HK-2 (cell line): ENCODE results near the gene TLE7.

Source experiments
- DNase-seq: peaks from one replicate; pipeline ENCODE4 v3.0.0-alpha.2; 2018; ENCODE audit not compliant: unreplicated experiment

TLE7 gene

DNA sequence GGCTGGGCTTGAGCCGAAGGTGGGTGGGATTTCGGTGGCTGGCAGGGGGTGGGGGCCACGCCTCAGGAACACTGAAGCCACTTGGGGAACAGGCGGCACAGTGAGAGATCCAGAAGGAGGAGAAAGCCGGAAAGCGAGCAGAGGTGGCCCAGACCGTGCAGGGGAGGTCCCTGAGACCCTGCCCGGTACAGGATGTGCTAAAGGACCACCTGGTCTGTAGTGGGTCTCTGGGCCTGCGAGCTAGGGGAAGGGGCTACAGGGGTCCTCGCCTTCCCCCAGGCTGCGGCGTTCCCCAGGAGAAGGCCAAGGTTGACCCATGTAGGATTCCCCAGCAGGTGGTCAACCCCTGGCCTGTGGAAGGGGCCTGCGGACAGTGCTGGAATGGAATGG lies at the start of gene TLE7:
TLE7 (minus strand) TSS at position 4 of the 390 bp plus-strand sequence. CDS start 8,730 bp downstream, outside the sequence.
- DNase-seq: no peak

DNA sequence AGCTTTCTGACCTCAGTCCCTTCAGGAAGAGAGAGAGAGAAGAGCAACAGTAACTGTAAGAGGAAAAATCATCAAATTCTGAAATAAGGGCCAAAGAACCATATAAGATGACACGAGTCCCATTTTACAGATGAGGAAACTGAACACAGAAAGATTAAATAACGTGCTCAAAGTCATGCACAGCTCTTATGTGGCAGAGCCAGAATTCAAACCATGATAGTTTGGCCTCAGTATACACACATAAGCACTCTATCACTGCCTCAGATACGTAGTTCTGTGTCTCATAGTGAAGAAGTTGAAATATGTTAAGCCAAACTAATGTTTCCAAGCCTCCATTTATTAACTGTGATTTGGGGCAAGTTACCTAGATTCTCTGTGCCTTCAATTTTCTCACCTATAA lies 49.2 kb upstream of the TLE7 start:
- DNase-seq: no peak

DNA sequence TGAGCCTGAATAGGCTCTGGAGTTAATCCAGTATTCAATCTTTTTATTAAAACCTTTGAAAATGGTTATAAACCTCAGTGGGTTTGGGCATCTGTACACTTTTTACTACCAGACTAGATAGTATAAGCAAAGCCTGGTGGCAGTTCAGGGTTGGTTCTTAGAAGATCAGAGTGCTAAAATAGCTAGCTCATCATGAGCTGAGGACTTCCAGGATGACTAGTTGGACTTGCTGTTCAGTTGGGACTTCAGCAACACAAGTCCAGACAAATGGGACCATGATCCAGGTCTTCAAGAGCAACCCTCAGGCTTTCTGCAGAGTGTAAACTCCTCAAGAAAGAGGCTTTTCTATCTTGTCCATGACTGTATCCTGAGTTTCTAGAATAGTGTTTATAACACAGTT lies 48.5 kb upstream of the TLE7 start:
- no peak for DNase-seq

DNA sequence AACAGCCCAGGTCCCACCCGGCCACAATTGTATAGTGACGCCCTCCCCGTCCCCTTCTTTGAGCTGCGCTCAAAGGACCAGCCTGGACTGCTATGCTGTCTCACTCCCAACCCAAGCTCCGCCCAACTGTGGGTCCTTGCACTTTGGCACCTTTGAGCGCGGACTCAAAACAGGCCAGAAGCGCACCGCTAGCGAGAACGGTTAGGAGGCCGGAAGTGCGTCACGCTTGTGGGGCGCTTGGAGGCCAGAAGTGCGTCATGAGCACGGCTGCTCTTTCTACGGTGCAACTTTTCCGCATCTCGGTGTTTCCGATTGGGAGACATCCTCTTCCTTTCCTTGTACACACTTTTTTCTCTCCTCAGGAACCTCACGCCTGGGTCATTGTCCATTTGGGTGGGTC lies 47.3 kb upstream of the TLE7 start, which contains the start of gene ZNF19:
ZNF19 (minus strand) TSS at position 203 of the 400 bp plus-strand sequence. CDS start 7,210 bp downstream, outside the sequence.
- no peak for DNase-seq

DNA sequence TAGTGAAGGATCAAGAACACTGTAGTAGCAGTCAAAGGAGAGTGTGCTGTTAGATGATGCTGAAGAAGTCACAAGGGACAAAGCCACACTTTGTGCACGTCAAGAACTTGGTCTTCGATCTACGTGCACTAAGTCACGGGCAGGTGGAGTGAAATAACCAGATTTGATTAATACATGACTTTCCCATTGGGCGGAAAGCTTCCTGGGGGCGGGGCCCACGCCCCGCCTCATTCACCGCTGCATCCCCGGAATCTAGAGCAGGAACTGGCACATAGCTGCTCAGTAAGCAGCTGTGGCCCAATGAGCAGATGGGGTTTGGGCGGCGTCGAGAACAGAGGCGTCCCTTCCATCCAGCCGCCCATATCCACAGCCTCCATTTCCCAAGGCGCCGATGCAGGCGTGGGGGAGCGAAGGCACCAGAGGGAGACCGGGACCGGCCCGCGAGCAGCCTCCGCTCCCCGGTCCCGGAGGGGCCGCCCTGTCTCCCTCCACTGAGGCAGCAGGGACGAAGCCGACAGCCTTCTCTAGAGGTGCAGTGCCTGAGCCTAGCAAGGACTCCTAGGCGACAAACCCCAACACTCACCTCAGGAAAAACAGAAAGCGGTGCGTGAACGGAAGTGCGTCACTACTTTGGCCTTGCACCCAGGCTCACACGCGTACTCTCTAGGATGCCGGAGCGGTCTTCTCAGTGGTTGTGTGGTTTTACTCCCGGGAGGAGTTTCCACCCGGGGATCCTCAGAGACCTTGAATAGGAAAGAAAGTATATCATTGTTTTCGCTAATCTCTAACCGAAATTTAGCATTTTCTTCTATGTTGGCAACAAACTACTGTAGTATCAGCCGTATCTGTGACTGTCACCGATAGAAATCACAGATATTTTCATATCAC lies 42.4 kb upstream of the TLE7 start:
- peak; percentile 86 for DNase-seq

DNA sequence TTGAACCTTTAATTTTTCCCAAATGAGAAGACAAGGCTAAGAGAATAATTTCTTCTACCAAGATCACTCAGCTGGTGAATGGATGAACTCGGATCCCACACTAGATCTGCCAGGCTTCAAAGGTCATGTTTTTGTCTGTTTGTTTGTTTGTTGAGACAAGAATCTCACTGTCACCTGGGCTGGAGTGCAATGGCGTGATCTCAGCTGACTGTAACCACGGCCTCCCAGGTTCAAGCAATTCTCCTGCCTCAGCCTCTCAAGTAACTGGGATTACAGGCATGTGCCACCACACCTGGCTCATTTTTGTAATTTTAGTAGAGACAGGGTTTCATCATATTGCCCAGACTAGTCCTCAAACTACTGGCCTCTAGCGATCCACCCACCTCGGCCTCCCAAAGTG lies 40.7 kb upstream of the TLE7 start:
- DNase-seq: no peak

DNA sequence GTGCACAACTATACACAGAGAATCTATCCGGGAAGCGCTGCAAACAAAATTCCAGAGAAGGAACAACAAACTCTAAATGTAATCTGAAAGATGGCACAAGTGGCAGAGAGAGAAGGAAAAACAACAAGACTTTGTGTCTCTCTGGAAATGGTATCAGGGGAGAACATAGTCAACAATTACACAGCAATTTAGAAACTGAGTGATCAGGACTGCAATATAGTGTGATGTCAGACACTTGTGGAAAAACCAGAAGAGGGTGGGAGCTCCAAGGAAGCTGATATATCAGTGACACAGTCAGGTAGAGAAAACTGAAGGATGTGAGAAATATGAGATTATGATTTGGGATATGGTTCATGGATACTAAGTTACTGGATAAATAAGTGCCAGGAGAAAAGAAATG lies 39.1 kb upstream of the TLE7 start:
- no peak for DNase-seq

DNA sequence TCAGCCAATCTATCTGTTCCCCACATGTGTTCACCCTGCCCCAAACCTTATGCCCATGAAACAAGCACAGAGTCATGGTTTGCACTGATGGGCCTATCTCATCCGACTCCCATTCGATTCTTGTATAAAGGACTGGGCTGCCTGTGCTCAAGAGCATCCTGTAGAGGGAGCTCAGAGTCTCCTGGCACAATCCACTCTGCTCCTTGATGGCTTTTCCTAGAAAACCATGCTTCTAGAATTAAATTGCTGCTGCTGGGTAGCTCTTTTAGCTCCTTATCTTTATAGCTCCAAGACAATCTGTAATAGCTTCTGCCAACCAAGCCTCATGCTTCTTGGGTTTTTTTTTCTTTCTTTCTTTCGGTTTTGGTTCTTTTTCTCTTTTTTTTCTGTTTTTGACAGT lies 37.6 kb upstream of the TLE7 start:
- no peak for DNase-seq

DNA sequence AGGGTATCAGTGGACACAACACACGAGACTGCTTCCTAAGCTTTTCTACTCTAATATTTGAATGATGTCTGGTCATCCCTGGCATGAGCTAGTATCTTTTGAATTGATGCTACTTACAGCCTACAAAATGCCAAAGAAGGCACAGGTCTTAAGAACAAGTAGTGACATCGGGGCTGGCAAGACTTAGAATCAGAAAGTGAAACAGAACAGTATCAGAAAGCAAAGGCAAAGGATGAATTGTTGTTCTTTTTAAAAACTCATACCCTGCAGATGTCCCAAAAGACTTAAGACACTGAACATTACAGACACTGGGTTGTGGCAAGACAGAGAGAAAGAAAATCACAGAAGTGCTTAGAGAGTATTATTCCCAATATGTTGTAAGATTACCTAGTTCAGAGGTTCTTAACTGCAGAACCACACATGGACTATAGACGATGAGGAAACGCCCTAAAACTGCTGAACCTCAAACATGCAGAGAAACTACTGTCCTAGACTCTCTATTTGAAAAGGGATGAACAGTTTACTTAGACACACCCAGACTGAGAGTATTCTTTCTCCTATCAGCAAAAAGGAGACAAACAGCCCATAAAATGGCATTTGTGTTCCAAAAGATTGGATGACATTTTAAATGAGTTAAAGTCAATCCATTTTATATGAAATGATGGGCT lies 34.7 kb upstream of the TLE7 start:
- DNase-seq: no peak

DNA sequence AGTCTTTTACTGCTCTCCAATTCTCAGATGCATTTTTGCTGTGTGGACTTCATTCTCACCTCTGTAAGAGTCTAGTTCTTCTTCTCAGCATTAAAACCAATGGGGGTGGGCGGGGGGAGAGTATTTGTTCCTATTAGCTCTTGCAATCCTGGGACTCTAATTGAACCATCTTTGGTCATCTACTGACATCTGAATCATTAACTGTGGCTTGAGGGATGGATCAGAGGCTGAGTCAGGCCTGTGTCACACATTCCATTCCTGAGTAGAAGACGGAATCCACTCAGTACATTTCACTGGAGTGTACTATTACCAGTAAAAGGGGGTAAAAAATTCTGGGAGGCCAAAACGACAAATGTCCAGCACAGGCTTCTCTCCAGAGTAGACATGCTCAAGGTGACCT lies 33.0 kb upstream of the TLE7 start:
- peak; percentile 72 for DNase-seq

DNA sequence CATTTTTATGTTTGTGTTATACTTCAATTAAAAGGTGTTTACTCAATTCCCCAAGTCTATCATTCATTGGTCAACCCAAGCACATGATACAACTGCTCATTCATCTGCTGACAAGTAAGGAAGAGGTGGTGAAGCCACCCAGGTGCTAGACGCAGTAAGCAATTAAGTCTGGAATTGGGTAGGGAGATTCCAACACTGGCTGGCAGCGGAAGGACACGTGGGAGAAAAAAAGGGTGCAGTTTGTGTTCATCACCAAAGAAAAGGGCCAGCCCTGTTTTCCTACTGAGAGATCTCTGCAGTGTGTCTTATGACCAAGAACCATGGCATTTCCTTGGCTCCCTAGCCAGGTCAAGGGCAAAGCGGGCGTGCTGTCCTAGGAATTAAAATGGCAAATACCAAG lies 32.0 kb upstream of the TLE7 start:
- peak; percentile 35 for DNase-seq

DNA sequence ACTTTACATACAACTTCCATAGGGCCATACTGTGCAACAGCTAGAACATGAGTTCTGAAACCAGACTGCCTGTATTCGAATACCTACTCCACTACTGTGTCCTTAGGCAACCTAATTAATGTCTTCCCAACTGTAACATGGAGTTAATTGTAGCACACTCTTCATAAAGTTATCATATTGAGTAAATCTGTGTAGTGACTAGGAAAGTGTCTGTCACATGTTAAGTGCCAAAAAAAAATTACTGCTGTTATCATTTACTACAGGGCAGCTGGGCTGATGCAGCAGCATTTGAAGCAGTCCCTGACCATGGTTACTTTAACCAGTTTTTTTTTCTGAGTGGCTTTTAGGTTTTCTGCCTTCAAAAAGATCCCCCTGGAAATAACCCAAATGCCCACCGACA lies 31.1 kb upstream of the TLE7 start:
- no peak for DNase-seq

DNA sequence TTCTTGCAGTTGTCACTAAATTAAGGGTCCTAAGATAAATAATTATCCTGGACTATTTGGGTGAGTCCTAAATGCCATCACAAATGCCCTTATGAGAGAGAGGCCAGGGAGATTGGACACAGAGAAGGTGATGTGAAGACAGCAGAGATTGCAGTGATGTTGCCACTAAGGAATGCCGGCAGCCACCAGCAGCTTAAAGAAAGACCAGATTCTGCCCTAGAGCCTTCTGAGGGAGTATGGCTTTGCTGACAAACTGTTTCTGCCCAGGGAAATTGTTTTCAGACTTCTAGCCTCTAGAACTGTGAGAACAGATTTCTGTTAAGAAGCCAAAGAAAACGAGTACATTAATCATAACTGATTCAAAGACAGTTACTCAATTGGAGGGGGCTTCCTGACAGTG lies 30.2 kb upstream of the TLE7 start:
- DNase-seq: no peak

DNA sequence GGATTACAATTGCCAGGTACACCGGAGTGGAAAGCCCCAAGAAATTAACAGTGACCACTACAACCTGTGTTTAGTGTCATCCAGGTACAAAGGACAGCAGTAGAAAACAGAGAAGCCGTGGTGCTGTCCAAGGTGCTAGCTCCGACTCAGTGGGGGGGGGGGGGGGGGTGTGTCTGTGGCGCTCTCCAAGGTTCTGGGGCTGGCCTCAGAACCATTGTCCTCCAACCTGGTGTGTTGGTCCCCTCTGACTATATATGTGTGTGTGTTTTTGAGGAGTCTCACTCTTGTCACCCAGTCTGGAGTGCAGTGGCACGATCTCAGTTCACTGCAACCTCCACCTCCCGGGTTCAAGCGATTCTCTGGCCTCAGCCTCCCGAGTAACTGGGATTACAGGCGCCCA lies 26.0 kb upstream of the TLE7 start:
- peak; percentile 72 for DNase-seq

DNA sequence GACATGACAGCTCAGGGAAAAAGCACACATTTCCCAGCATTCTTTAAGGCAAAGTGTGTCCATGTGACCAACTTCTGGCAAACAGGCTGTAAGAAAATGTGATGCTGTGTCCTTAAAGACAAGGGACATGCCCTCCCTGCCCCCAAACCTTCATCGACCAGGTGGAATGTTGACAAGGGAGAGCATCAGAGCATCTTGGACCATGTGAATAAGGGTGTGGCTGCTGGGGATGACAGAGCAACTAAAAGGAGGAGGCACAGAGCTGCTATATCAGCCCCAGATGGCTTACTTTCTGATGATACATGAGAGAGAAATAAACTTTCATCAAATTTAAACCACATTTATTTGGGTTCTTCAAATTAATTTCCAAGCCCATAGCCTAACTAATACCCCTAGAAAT lies 22.4 kb upstream of the TLE7 start:
- no peak for DNase-seq

DNA sequence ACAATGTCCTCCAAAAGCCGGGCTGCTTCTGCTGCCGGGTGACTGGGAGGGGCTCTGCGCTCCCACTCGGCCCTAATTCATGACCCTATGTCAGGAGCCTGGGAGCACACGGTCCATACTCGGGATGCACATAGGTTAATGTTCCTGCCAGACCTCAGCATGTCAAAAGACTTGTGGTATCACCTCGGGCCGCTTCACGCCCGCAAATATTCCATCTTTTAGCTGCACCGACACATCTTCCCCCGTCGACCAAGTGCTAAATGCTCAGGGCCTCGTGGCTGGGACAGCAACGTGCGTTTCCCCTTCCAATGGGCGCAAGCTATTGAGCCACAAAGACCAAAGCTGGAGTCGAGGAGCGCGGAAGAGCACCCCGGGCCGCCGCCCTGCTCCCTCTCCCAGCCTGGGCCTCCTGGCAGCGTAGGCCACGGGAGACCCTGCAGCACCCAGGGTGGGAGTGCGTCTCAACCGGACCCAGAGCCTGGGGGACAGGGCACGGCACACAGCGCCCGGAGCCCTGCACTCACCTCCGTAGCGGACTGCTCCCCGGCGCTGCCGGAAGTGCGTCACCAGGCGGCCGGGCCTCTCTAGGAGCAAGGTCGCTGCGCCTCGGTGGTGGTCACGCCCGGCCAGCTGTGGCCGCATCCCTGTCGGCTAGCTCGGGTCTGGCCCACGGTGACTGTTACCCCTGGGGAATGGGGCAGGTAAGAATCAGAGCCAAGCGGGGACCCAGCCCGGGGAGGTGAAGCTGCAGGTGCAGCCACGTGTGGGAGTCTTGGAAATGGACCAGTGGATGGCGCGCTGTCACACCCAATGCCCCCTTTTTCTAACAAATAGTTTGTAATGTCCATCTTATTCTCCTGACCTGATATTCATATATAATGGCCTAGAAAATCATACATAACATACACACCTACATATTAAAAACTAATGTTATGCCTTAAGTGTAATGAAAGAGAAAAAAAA lies 20.1 kb upstream of the TLE7 start, which contains the start of gene ZNF23:
ZNF23 (minus strand) TSS at position 562 of the 963 bp plus-strand sequence. CDS start 5,451 bp downstream, outside the sequence.
- peak; percentile 85 for DNase-seq

DNA sequence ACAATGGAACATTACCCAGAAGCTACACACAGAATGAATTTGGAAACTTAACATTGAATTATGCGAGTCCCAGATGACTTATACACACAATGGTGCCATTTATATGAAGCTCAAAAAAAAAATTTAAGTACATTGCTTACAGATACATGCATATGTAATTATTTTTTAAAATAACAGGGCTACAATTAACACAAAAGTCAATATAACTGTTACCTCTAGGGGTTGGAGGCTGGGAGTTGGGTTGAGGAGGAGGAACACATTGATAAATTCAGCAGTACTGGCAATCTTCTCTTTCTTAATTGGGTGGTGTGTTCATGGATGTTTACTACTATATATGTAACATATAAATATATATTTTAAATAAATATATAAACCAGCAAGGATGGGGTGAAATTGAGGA lies 19.1 kb upstream of the TLE7 start:
- no peak for DNase-seq

DNA sequence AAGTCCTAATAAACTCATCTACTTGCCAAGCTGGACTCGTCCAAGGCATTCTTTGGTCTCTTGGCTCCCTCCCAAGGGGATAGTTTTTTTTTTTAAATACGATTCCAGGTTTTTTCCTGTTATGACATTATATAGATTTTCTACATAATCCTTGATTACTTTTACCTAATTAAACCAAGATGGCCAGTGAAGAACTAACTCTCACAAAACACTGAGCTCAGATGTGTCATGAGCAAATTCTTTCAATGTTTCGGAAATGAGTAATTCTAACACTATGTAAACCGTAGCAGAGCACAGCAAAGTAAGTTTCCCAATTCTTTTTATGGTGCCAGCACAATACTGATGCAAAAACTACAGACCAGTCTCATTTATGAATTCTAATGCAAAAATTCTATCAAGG lies 18.4 kb upstream of the TLE7 start:
- DNase-seq: no peak

DNA sequence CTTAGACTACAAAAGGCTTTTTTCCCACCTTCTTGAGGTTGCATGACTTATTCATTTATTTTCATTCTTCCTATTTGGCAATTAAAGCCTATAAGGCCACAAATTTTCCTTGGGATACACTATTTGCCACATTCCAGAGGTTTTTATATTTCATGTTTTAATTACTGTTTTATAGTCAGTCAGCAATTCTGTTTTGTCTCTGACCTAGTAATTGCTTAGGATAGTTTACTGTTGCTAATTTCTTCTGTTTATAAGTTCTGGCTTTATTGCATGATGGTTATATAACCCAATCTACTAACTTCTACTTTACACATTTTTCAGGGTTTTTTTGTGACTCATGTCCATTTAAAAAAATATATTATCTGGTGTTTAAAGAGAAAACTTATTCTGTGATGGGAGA lies 17.7 kb upstream of the TLE7 start:
- no peak for DNase-seq

DNA sequence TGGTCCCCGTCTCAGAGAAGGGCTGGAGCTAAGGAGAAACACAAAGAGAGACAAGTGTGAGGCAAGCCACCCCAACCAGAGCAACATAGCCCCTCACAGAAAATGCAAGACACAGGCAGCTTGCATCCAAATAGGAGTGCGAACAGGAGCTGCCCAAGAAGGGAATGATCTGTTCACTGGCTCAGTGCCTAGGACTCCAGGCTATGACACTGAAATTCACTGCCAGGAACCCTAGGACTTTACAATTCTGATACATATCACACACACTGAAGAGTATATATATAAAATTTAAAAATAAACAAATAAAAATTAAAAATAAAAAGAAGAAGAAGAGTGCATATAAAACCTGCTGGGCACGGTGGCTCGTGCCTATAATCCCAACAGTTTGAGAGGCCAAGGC lies 14.9 kb upstream of the TLE7 start:
- no peak for DNase-seq

DNA sequence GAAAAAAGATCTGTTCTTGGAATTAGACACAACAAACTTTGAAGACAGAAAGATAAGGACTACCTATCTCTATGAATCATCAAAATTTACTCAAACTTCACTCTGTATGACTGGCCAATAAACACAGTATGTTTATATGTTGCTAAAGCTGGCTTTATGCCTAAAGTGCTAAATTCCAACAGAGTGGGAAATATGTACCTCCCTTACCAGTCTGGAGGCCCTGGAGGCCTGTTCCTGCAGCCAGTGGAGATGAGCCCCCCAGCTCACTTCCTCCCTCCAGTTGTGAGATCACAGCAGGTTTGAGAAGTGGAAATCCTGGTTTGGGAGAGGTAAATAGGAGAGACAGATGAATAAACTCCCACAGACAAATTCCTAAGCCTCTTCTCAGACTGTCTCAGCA lies 11.2 kb upstream of the TLE7 start:
- DNase-seq: no peak

DNA sequence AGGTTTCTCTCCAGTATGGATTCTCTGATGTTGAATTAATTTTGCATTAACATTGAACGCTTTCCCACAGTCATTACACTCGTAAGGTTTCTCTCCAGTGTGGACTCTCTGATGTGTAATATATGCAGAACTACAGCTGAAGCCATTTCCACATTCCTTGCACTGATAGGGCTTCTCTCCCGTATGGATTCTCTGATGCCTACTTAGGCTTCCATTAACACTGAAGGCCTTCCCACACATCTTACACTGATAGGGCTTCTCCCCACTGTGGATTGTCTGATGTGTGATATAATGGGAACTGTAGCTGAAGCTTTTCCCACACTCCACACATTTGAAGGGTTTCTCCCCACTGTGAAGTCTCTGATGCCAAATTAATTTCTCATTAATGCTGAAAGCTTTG lies 7.2 kb upstream of the TLE7 start:
- no peak for DNase-seq
